Epithelial cell of esophagus (primary cell): Measurements from ENCODE around the gene ILK.

ENCODE experiments used
- DNase-seq: peaks from one replicate; pipeline ENCODE4 v3.0.0; 2010; ENCODE audit warnings: low read depth
- H3K4me3 ChIP-seq: 2 replicates; pipeline ENCODE4 v1.5.1; 2011; ENCODE audit warnings: mild to moderate bottlenecking, low read length, control low read depth
- TF ChIP-seq, protein P1 (sequence below): IDR thresholded peaks from 2 replicates; pipeline ENCODE4 v1.5.1; 2011; ENCODE audit warnings: low read depth, mild to moderate bottlenecking, low read length, control low read depth, inconsistent platforms; ENCODE audit not compliant: insufficient read depth; ENCODE audit errors: missing control alignments

The ILK gene

GRCh38 chr11:6586434-6587359 lies 16.9 kb upstream of the ILK start:
- TF ChIP-seq, protein P1, sequence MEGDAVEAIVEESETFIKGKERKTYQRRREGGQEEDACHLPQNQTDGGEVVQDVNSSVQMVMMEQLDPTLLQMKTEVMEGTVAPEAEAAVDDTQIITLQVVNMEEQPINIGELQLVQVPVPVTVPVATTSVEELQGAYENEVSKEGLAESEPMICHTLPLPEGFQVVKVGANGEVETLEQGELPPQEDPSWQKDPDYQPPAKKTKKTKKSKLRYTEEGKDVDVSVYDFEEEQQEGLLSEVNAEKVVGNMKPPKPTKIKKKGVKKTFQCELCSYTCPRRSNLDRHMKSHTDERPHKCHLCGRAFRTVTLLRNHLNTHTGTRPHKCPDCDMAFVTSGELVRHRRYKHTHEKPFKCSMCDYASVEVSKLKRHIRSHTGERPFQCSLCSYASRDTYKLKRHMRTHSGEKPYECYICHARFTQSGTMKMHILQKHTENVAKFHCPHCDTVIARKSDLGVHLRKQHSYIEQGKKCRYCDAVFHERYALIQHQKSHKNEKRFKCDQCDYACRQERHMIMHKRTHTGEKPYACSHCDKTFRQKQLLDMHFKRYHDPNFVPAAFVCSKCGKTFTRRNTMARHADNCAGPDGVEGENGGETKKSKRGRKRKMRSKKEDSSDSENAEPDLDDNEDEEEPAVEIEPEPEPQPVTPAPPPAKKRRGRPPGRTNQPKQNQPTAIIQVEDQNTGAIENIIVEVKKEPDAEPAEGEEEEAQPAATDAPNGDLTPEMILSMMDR = no peak
- H3K4me3 ChIP-seq = no peak overlapping the region
- DNase-seq = no peak

DNA sequence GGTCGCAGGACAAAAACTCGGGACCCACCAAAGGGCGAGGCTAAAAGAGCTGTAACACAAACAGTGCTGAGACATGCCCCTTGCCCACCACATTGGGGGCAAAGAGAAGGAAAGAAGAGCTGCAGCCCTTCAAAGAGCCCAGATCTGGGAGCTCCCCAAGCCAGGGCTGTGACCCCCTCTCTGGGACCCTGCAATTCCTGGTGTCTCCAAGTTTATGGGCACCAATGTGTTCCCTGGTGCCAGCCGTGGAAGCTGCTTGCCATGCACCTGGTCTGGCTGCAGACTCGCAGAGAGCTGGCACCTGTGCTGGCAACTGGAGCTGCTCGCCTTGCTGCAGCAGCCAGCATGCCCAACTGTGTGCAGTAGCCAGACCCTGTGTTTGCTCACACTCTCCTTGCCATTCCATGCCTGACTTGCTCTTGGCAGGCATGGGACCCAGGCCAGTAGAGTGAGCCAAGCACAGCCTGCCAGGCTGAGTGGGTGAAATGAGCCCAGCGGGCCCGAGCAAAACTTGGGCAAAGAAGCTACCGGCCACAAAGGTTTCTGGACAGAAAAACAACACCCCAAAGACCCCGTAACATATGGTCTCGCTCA lies 16.1 kb upstream of the ILK start:
- H3K4me3 ChIP-seq = no peak overlapping the region
- no peak for DNase-seq
- TF ChIP-seq, protein P1 = no peak

GRCh38 chr11:6588018-6588417 lies 15.6 kb upstream of the ILK start:
- TF ChIP-seq, protein P1 = no peak
- H3K4me3 ChIP-seq = no peak overlapping the region
- no peak for DNase-seq

DNA sequence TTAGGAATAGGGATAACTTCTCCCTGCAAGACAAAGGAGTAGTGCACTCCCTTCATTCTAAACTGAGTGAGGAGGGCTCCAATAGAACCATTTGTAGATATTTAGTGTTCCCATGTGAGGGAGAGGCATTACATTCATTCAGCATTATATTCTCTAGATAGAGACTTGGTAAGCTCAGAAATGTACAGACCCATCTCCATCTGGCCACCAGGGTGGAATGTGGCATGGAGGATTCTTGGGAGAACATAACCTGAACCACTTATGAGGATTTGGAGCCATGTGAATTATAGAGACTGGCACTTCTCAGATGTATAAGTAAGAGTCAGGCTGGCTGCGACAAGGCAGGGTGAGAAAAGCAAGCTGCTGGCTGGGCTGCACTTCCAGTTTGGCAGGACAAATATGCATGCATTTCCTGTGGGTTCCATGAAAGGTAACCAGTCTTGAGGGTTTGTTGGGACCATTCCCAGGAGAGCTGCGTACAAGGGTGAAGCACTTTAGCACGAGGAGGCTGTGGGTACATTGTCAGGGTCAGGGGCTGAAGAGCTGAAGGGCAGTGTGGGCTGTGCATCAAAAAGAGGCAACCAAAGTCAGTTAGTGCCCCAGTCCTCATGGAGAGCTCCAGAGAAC lies 9.3 kb upstream of the ILK start:
- TF ChIP-seq, protein P1 = no peak
- DNase-seq = no peak
- no peak overlapping the region for H3K4me3 ChIP-seq

GRCh38 chr11:6596239-6596877 lies 7.2 kb upstream of the ILK start:
- no peak overlapping the region for H3K4me3 ChIP-seq
- DNase-seq = no peak
- TF ChIP-seq, protein P1 = no peak

- H3K4me3 ChIP-seq = no peak overlapping the region
- DNase-seq = peak; percentile 41
- TF ChIP-seq, protein P1 = no peak
These were observed 5.0 kb upstream of the ILK start for GRCh38 chr11:6598555-6598954.
